Prostate gland (tissue), 2 donors: Measurements from ENCODE around the gene ADPRHL1.

Source experiments
- CTCF ChIP-seq, 4 experiments: fragments of 200-600 bp in 2 of 4; fragments of 450-650 bp in 2 of 4; sonication (generic) in 2 of 4; IDR thresholded peaks; 1 replicate in 3 of 4; 2 replicates in 1 of 4; pipeline ENCODE4 v1.5.1; 2016 to 2019; ENCODE audit warnings: antibody characterized with exemption in 4 of 4, mild to moderate bottlenecking in 2 of 4, moderate library complexity in 2 of 4
- POLR2A ChIP-seq: fragments of 450-650 bp; IDR thresholded peaks from one replicate; pipeline ENCODE4 v1.6.1; 2016; ENCODE audit warnings: antibody characterized with exemption, mild to moderate bottlenecking
- POLR2AphosphoS5 ChIP-seq: sonication (generic); formaldehyde crosslinking; IDR thresholded peaks from one replicate; pipeline ENCODE4 v1.6.1; 2017; ENCODE audit warnings: antibody characterized with exemption

GRCh38 chr13:113489171-113489548 lies 35.9 kb upstream of the ADPRHL1 start:
- TF ChIP-seq CTCF (IDR thresholded peaks at IDR 0.05) (no peak), POLR2A (no peak), POLR2AphosphoS5 (no peak)
